ENCODE results near the gene MOGAT1. TPM values are rescaled to one million over a fixed set of nuclear protein-coding genes. Genes with fewer than 3 reads are reported as not detected.

Gene MOGAT1
- polyA plus RNA-seq, 1 of the 3 experiments (the other 2 are of a cell fraction), result not detected

GRCh38 chr2:222733846-222734702 lies 62.6 kb downstream of the MOGAT1 start (continued):
- no peak for TF ChIP-seq REST (IDR thresholded peaks at IDR 0.05; ENCODE audit: low read depth, low read length)
- TF ChIP-seq MAX (IDR thresholded peaks at IDR 0.05; ENCODE audit: low read depth), result no peak
- no peak for TF ChIP-seq NFIC (IDR thresholded peaks at IDR 0.05; ENCODE audit: borderline replicate concordance)

GRCh38 chr2:222734703-222735014 lies 63.2 kb downstream of the MOGAT1 start:
- H3K9me3 ChIP-seq, result no peaks in the 10 kb centered on the region
- H3K79me2 ChIP-seq (ENCODE audit: insufficient read depth), result no peaks in the 10 kb centered on the region
- TF ChIP-seq ZBTB33 (IDR thresholded peaks at IDR 0.05; ENCODE audit: borderline replicate concordance, low read depth), result no peak
- TF ChIP-seq FOXJ3 (CRISPR knock-in tag; IDR thresholded peaks at IDR 0.05), result no peak
- TF ChIP-seq RFX5 (IDR thresholded peaks at IDR 0.05; ENCODE audit: low read length), result no peak
- TF ChIP-seq USF2 (IDR thresholded peaks at IDR 0.05; ENCODE audit: borderline replicate concordance, low read depth, low read length), result no peak
- TF ChIP-seq RCOR1 (IDR thresholded peaks at IDR 0.05; ENCODE audit: low read length), result no peak
- TF ChIP-seq GABPA (IDR thresholded peaks at IDR 0.05; ENCODE audit: low read depth), result no peak
- TF ChIP-seq TAF1 (IDR thresholded peaks at IDR 0.05; ENCODE audit: borderline replicate concordance, low read depth, low read length), result no peak
- TF ChIP-seq TCF12 (IDR thresholded peaks at IDR 0.05), result no peak
- TF ChIP-seq IRF3 (IDR thresholded peaks at IDR 0.05; ENCODE audit: low read depth, low read length), result no peak
- no peak overlapping the region for H3K9ac ChIP-seq
- no peak overlapping the region for H3K4me2 ChIP-seq
- no peak for DNase-seq
- WGBS (ENCODE audit: low lambda C conversion rate), result 92% methylated on average over 1 of the region's 1 CpG
- peaks cover 0 to 19% of the 10 kb centered on the region in 2 experiments; a peak in 2 of 4 replicates for H3K4me1 ChIP-seq (ENCODE audit: control insufficient read depth in 1 of 2, insufficient read depth in 2 of 2, low read depth in 1 of 2, low read length in 1 of 2)
- H3F3A ChIP-seq (replicated peaks; ENCODE audit: insufficient read depth), result no peaks in the 10 kb centered on the region
- ChIA-PET CTCF (no interaction called here), POLR2A (no interaction called here)
- H4K20me1 ChIP-seq (ENCODE audit: insufficient read depth), result no peaks in the 10 kb centered on the region
- no peak overlapping the region for H2AFZ ChIP-seq (ENCODE audit: low read depth)
- no peaks in the 10 kb centered on the region for H3K9me2 ChIP-seq
- H3K27ac ChIP-seq (ENCODE audit: low read depth in 2 of 2, low read length in 1 of 2), result no peak overlapping the region
- H3K27me3 ChIP-seq (ENCODE audit: insufficient read depth), result no peaks in the 10 kb centered on the region
- no peak overlapping the region for H3K4me3 ChIP-seq (ENCODE audit: low read depth in 2 of 2, low read length in 1 of 2)
- no peaks in the 10 kb centered on the region for H3K36me3 ChIP-seq (replicated peaks in 1 of 2; ENCODE audit: control insufficient read depth in 1 of 2, insufficient read depth in 2 of 2, low read length in 1 of 2)

Measured in SK-N-SH (cell line).